GM12874 (cell line): Measurements from ENCODE around the gene APRT.

Experiments used
- TF ChIP-seq, protein P1 (sequence below): IDR thresholded peaks from 2 replicates; pipeline ENCODE4 v1.5.1; 2011; ENCODE audit warnings: low read depth, mild to moderate bottlenecking, control low read depth, low read length, moderate library complexity; ENCODE audit not compliant: insufficient read depth

The APRT gene, protein sequence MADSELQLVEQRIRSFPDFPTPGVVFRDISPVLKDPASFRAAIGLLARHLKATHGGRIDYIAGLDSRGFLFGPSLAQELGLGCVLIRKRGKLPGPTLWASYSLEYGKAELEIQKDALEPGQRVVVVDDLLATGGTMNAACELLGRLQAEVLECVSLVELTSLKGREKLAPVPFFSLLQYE

DNA sequence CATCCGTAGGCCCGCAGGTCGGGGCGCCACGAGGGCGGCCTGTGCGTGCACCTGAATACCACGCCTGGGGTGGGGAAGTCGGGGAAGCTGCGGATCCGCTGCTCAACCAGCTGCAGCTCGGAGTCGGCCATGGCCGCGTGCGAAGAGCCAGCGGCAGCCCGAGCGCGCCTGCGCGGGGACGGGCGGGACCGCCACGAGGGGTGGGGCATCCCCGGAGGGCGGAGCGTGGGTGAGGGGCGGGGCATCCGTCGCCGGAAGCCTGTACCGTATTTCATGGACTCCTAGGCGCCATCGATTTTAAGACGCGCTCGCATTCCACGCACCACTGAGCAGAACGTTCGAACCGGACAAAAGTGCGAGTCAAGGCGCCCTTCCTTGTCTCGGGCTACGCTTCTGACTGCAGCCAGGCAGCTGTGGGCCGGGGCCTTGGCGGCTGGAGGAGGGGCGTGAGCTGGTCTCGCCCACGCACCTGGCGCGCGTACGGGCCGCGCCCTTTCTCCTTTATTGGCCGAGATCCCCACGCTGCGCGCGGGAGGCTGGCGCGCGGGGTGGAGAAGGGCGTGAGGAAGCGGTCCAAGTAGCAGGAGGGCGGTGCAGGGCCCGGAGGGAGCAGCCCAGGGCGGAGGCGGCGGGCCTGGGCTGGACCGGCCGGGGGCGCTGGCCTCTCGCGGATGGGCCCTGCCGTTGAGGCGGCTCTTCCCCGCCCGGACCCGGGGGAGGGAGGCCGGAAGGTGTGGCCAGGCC is at the start of gene APRT:
Gene APRT, minus strand, starts transcription at position 160 of the 744 bp plus-strand sequence. Its CDS starts 29 bp downstream, at position 131.
- TF ChIP-seq, protein P1, sequence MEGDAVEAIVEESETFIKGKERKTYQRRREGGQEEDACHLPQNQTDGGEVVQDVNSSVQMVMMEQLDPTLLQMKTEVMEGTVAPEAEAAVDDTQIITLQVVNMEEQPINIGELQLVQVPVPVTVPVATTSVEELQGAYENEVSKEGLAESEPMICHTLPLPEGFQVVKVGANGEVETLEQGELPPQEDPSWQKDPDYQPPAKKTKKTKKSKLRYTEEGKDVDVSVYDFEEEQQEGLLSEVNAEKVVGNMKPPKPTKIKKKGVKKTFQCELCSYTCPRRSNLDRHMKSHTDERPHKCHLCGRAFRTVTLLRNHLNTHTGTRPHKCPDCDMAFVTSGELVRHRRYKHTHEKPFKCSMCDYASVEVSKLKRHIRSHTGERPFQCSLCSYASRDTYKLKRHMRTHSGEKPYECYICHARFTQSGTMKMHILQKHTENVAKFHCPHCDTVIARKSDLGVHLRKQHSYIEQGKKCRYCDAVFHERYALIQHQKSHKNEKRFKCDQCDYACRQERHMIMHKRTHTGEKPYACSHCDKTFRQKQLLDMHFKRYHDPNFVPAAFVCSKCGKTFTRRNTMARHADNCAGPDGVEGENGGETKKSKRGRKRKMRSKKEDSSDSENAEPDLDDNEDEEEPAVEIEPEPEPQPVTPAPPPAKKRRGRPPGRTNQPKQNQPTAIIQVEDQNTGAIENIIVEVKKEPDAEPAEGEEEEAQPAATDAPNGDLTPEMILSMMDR: no peak; the same call in 1 of the 2 replicates

DNA sequence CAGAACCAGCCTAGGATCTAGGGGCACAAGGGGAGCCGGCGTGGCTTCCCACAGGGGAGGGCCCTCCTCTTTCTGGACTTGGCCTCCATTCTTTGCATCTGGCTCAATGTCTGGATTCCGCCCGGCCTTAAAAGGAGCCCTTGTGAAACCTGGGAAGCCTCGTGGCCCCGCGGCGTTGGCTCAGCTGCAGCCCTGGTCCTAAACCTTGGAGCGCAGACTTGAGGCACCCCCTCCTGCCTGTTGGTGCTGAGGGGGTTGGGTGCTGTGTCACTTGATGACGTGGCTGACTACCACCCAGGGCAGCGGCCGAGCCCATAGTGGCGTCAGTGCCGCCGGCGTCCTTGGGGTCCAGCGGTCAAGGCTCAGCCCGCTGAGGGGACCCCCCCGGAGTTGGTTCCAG is 49.6 kb upstream of the APRT start:
- TF ChIP-seq, protein P1: no peak

DNA sequence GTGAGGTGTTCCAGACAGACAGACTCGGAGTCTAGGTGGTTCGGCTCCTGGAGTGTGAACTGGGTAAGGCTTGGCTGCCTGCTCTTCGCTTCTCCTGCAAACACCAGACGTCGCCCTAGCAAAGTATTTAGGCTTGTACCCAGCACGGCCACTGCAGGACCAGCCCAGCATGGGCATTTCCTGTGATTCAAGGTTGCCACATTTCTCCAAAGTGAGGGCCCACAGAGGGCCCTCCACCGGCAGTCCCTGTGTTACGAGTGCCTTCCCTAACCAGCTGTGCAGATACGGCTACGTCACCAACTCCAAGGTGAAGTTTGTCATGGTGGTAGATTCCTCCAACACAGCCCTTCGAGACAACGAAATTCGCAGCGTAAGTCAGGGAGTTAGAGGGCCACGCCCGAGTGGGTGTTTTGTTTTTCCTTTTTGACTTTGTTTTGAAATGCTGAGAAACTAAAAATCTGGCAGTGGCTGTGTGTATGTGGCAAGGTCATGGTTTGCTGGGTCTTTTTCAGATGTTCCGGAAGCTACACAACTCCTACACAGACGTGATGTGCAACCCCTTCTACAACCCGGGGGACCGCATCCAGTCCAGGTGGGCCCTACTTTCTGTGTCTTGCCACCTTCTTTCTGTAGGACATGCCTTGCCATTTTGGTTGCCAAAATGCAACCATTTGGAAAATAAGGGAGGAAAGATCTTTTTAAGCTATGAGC is 47.8 kb upstream of the APRT start:
- TF ChIP-seq, protein P1: no peak

DNA sequence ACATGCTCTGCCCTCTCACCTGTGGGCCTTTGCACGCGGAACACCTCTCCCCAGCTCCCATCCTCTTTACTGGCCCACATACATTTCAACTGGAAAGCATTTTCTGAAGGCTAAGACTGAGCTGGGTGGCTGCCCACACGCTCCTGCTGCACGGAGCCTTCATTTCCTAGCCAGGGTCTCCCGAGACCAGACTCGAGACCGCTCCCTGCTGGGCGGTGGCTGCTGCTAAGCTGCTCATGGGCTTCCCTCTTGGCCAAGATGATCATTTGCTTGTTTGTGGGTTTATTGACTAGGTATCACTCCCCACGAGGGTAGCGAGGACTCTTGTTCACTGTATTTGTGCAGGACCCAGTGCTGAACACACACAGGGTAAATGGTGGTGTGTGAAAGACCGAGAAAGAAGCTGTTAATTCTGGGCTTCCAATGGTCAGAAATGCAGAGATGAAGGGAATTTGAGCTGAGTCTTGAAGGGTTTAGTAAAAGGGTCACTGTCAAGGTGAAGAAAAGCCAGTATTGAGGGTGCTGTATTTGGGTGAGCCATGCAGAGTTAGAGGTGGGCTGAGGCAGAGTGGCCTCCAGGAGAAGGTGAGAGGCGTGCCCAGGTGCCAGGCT is 46.1 kb upstream of the APRT start:
- TF ChIP-seq, protein P1: peak; percentile 85

DNA sequence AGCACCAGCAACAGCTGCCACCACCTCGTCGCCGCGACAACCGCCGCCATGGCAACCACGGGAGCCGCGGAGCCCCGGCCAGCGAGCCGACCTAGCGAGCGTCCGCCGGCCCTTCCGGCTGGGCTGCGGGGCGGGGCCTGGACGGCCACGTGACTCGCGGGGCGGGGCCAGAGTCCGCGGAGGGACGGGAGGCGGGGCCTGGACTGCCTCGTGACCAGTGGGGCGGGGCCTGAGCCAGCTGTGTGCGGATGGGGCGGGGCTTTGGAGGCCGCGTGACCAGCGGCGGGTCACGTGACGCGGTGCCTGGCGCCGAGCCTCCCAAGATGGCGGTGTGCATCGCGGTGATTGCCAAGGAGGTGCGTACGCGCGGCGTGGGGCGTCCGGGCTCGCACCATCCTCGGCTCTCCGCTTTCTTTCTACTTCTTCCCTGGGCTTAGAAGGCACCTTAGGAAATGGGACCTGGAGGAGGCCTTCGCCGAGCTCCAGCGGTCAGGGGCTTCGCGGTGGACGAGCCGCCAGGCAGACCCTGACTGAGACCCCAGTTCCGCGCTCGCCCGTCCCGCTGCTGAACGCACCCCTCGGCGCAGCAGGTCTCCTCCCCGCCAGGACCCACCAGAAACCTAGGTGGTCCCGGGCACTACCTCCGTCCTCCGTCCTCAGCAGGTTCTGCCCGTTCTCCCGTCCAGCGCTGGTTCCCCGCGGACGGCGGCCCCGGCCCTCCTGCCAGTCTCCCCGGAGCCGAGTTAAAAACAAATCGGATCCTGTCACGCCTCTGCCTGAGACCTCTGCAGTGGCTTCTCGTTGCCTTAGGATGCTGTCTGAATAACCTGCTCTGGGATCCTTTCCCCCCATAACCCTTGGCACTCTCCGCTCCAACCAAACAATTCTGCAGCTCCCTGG is 45.4 kb upstream of the APRT start, which contains the start of the genes GALNS and TRAPPC2L:
Gene GALNS, minus strand, starts transcription at position 120 of the 900 bp plus-strand sequence. Its CDS starts 70 bp downstream, at position 50.
Gene TRAPPC2L, plus strand, starts transcription at position 300 of the 900 bp plus-strand sequence. Its CDS starts 24 bp downstream, at position 324.
- TF ChIP-seq, protein P1: no peak

DNA sequence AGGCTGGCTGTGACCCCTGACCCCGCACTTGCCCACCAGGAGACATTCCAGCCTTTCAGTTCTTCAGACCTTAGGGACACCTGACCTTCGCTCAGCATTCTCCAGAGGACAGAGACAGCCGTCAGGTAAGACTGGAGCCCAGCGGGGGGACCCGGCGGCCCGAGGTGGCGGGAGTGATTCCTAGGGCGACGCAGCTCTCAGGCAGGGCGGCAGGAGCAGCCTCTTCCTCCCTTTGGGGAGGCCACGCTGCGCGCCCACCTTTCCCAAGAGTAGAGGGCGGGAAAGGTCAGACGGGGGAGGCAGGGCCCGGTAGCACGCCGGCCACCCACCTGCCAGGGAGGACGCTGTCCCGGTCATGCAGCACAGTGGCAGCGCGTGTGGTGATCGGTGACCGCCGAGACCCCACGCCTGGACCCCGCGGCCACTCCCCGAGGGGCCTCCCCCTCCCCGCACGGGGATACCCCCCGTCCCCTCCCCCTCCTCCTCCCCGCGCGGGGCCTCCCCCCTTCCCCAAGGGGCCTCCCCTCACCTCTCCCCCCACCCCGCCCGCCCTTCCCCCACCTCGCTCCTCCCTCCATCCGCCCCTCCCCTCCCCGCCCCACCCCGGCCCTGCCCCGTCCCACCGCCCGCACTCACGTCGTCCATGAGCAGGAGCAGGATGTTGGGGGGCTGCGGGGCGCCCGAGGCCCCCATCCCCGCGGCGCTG is 44.5 kb upstream of the APRT start:
- TF ChIP-seq, protein P1: no peak
